Panc1 (cell line): ENCODE measurements around the gene NLRP9. TPM values are rescaled to one million over a fixed set of nuclear protein-coding genes. Genes with fewer than 3 reads are reported as not detected.

Experiments used
- ATAC-seq: fragments of 200-7000 bp; cut with Tn5 transposase; 2 replicates; pipeline ENCODE4 v1.9.1; 2020; ENCODE audit warnings: mild to moderate bottlenecking, moderate library complexity
- BruUV-seq: library from RNA; stranded (reverse); fragments of 400-500 nt; replicated peaks from 2 replicates; lab custom pipeline; 2021; lab: Mats Ljungman, UMichigan
- CTCF ChIA-PET: fragments of 300-600 bp; sonication (Branson Sonifier 250); formaldehyde crosslinking; loops from one replicate; lab custom pipeline; 2022; ENCODE audit warnings: antibody characterized with exemption; lab: Charles Lee
- POLR2A ChIA-PET: fragments of 300-600 bp; sonication (Branson Sonifier 250); formaldehyde crosslinking; loops from one replicate; lab custom pipeline; 2022; ENCODE audit warnings: antibody characterized with exemption; lab: Charles Lee
- DNase-seq: peaks from one replicate; pipeline ENCODE4 v3.0.0-alpha.2; 2010; ENCODE audit warnings: low read depth, low spot score
- H3K27ac ChIP-seq: 2 replicates; pipeline ENCODE4 v1.5.1; 2011; ENCODE audit warnings: mild to moderate bottlenecking, low read length, inconsistent platforms
- H3K27me3 ChIP-seq: fragments of 200-500 bp; sonication (Bioruptor generic); 2 replicates; pipeline ENCODE4 v1.6.0; 2014; ENCODE audit warnings: low read length, inconsistent platforms; ENCODE audit not compliant: control insufficient read depth, insufficient read depth
- H3K36me3 ChIP-seq: fragments of 200-500 bp; sonication (Bioruptor generic); 2 replicates; pipeline ENCODE4 v1.5.1; 2014; ENCODE audit warnings: inconsistent platforms, mild to moderate bottlenecking, low read length, moderate library complexity; ENCODE audit not compliant: control insufficient read depth, insufficient read depth
- H3K4me1 ChIP-seq: 2 replicates; pipeline ENCODE4 v1.5.1; 2011; ENCODE audit warnings: inconsistent platforms, mild to moderate bottlenecking, low read length, moderate library complexity; ENCODE audit not compliant: control insufficient read depth, insufficient read depth
- H3K4me3 ChIP-seq, 2 experiments: 2 replicates each; pipeline ENCODE4 v1.5.1; 2011 to 2012; ENCODE audit warnings: low read depth in 2 of 2, low read length in 2 of 2, mild to moderate bottlenecking in 2 of 2, inconsistent platforms in 1 of 2, moderate library complexity in 1 of 2
- H3K9me3 ChIP-seq: fragments of 200-500 bp; sonication (Bioruptor generic); 2 replicates; pipeline ENCODE4 v1.5.1; 2014; ENCODE audit warnings: low read depth, mild to moderate bottlenecking, inconsistent platforms, low read length, moderate library complexity; ENCODE audit not compliant: control insufficient read depth, insufficient read depth
- CTCF ChIP-seq: fragments of 450-650 bp; IDR thresholded peaks from 2 replicates; pipeline ENCODE4 v1.5.1; 2017; ENCODE audit warnings: mild to moderate bottlenecking
- POLR2AphosphoS5 ChIP-seq: IDR thresholded peaks from 2 replicates; pipeline ENCODE4 v1.6.1; 2012; ENCODE audit warnings: mild to moderate bottlenecking, low read depth, low read length, moderate library complexity
- REST ChIP-seq, 2 experiments: IDR thresholded peaks; 2 replicates each; pipeline ENCODE4 v1.6.1; 2011 to 2012; ENCODE audit warnings: low read depth in 2 of 2, control low read depth in 1 of 2, low read length in 1 of 2, mild to moderate bottlenecking in 1 of 2, moderate library complexity in 1 of 2; ENCODE audit not compliant: insufficient read depth in 1 of 2
- SIN3A ChIP-seq: IDR thresholded peaks from 2 replicates; pipeline ENCODE4 v1.6.1; 2012; ENCODE audit warnings: low read depth, mild to moderate bottlenecking, low read length, moderate library complexity, borderline replicate concordance; ENCODE audit not compliant: insufficient read depth
- TCF7L2 ChIP-seq: IDR thresholded peaks from 2 replicates; pipeline ENCODE4 v1.6.1; 2011; ENCODE audit warnings: mild to moderate bottlenecking, low read depth, low read length, inconsistent platforms
- in situ Hi-C: cut with HindIII; loops from 2 replicates; pipeline ENCODE4 v1.10.0; 2016; ENCODE audit warnings: low sequenced_read_pairs, low pct_unique_long_range_greater_than_20kb
- intact Hi-C: fragments of 100-400 bp; cut with micrococcal nuclease; formaldehyde crosslinking; loops from one replicate; pipeline ENCODE4 v1.10.0; 2022; ENCODE audit not compliant: unreplicated experiment
- total RNA-seq: library from RNA; stranded (reverse); gene quantifications from one replicate; pipeline ENCODE4 v1.2.1, GENCODE V29; 2021; ENCODE audit not compliant: unreplicated experiment

NLRP9 gene
- total RNA-seq, 1 experiment from 2014 or later = not detected

GRCh38 chr19:55684946-55685681, 53.1 kb downstream of the NLRP9 start:
- intact Hi-C loops = no loop called here
- Histone ChIP-seq H3K4me3 (no peak overlapping the region), H3K4me1 (peaks cover 7% of the 10 kb centered on the region; the same call in 1 of the 2 replicates), H3K27ac (no peak overlapping the region), H3K27me3 (no peaks in the 10 kb centered on the region), H3K9me3 (no peaks in the 10 kb centered on the region), H3K36me3 (peaks cover 11% of the 10 kb centered on the region; the same call in 1 of the 2 replicates)
- POLR2A ChIA-PET = no interaction called here
- BruUV-seq = no TSS peak
- no peak for ATAC-seq
- in situ Hi-C loops = no loop called here
- CTCF ChIA-PET = no interaction called here
- TF ChIP-seq TCF7L2 (no peak), CTCF (no peak), SIN3A (no peak), POLR2AphosphoS5 (no peak), REST (IDR thresholded peaks at IDR 0.05; ENCODE audit: insufficient read depth in 1 of 2, low read depth in 2 of 2, low read length in 1 of 2) (no peak)
- no peak for DNase-seq

- H3K9me3 ChIP-seq = no peaks in the 10 kb centered on the region
- peaks cover 17% of the 10 kb centered on the region; the same call in 1 of the 2 replicates for H3K36me3 ChIP-seq
- H3K4me1 ChIP-seq = peaks cover 17% of the 10 kb centered on the region; the same call in 1 of the 2 replicates
- ATAC-seq = no peak
- ChIA-PET CTCF (interaction anchor here (0.5 kb wide), 1 partner anchor 306 kb away, joined by 7 read pairs; no protein-coding TSS in a partner anchor), POLR2A (interaction anchor here (0.6 to 0.8 kb wide), 2 partner anchors 109 to 1387 kb away, joined by 3 to 5 read pairs; no protein-coding TSS in a partner anchor)
- BruUV-seq = no TSS peak
- H3K27me3 ChIP-seq = no peaks in the 10 kb centered on the region
- intact Hi-C loops (no loop called here), in situ Hi-C loops (no loop called here)
- no peak for DNase-seq
- no peak for TF ChIP-seq TCF7L2
- TF ChIP-seq SIN3A = no peak
- no peak for TF ChIP-seq CTCF
- no peak for TF ChIP-seq POLR2AphosphoS5
- no peak for TF ChIP-seq REST (IDR thresholded peaks at IDR 0.05; ENCODE audit: insufficient read depth in 1 of 2, low read depth in 2 of 2, low read length in 1 of 2)
- no peak overlapping the region for H3K4me3 ChIP-seq
- peak overlapping the region; percentile 48; the same call in 1 of the 2 replicates for H3K27ac ChIP-seq
Observed at GRCh38 chr19:55683449-55684261, 54.5 kb downstream of the NLRP9 start.
